ENCODE results near the gene RAP1GAP. TPM values are rescaled to one million over a fixed set of nuclear protein-coding genes. Genes with fewer than 3 reads are reported as not detected.

Gene RAP1GAP
- total RNA-seq, 2 donors from 2014 or later, result 0.07 to 0.42 TPM

- Mint-ChIP-seq H3K27ac (no peak overlapping the region), H3K4me1 (peaks cover 3% of the 10 kb centered on the region), H3K36me3 (ENCODE audit: low read depth) (no peaks in the 10 kb centered on the region), H3K4me3 (no peak overlapping the region), H3K27me3 (peaks cover 52% of the 10 kb centered on the region)
- ATAC-seq (no peak), DNase-seq (no peak)
- H3K9me3 ChIP-seq (ENCODE audit: control insufficient read depth, low read length, poor library complexity, severe bottlenecking), result no peaks in the 10 kb centered on the region
Observed at GRCh38 chr1:21663248-21663950, 5.8 kb downstream of the RAP1GAP start.

- Mint-ChIP-seq H3K4me1 (peaks cover 3% of the 10 kb centered on the region), H3K27me3 (peaks cover 49% of the 10 kb centered on the region), H3K36me3 (ENCODE audit: low read depth) (no peaks in the 10 kb centered on the region), H3K4me3 (no peak overlapping the region), H3K27ac (no peak overlapping the region)
- ATAC-seq (no peak), DNase-seq (no peak)
- H3K9me3 ChIP-seq (ENCODE audit: control insufficient read depth, low read length, poor library complexity, severe bottlenecking), result no peaks in the 10 kb centered on the region
Observed at GRCh38 chr1:21662426-21663247, 6.5 kb downstream of the RAP1GAP start.

- Mint-ChIP-seq H3K4me1 (peaks cover 3% of the 10 kb centered on the region), H3K27ac (no peak overlapping the region), H3K4me3 (no peak overlapping the region), H3K27me3 (peaks cover 44% of the 10 kb centered on the region), H3K36me3 (ENCODE audit: low read depth) (no peaks in the 10 kb centered on the region)
- ATAC-seq (no peak), DNase-seq (no peak)
- H3K9me3 ChIP-seq (ENCODE audit: control insufficient read depth, low read length, poor library complexity, severe bottlenecking), result no peaks in the 10 kb centered on the region
Observed at GRCh38 chr1:21661886-21662285, 7.3 kb downstream of the RAP1GAP start.

- Mint-ChIP-seq H3K4me3 (peak overlapping the region; percentile 53), H3K36me3 (ENCODE audit: low read depth) (no peaks in the 10 kb centered on the region), H3K27me3 (peaks cover 31% of the 10 kb centered on the region), H3K27ac (no peak overlapping the region), H3K4me1 (peaks cover 3% of the 10 kb centered on the region)
- DNase-seq (no peak), ATAC-seq (no peak)
- no peaks in the 10 kb centered on the region for H3K9me3 ChIP-seq (ENCODE audit: control insufficient read depth, low read length, poor library complexity, severe bottlenecking)
Observed at GRCh38 chr1:21659924-21660326, 9.2 kb downstream of the RAP1GAP start.

- Mint-ChIP-seq H3K27ac (peak overlapping the region; percentile 67), H3K36me3 (ENCODE audit: low read depth) (no peaks in the 10 kb centered on the region), H3K27me3 (peaks cover 26% of the 10 kb centered on the region), H3K4me1 (peaks cover 3% of the 10 kb centered on the region), H3K4me3 (peak overlapping the region; percentile 53)
- peak; percentile 98 for ATAC-seq
- peak; percentile 75 to 87 (median 79) for DNase-seq
- H3K9me3 ChIP-seq (ENCODE audit: control insufficient read depth, low read length, poor library complexity, severe bottlenecking), result no peaks in the 10 kb centered on the region
Observed at GRCh38 chr1:21659099-21659923, 9.8 kb downstream of the RAP1GAP start.

GRCh38 chr1:21657456-21658190 is 11.5 kb downstream of the RAP1GAP start:
- H3K9me3 ChIP-seq (ENCODE audit: control insufficient read depth, low read length, poor library complexity, severe bottlenecking), result no peaks in the 10 kb centered on the region
- peak overlapping the region; percentile 19 for H3K4me3 Mint-ChIP-seq
- no peaks in the 10 kb centered on the region for H3K36me3 Mint-ChIP-seq (ENCODE audit: low read depth)
- H3K4me1 Mint-ChIP-seq, result peaks cover 7% of the 10 kb centered on the region
- DNase-seq, result no peak
- peaks cover 10% of the 10 kb centered on the region for H3K27me3 Mint-ChIP-seq
- no peak overlapping the region for H3K27ac Mint-ChIP-seq
- no peak for ATAC-seq

- no peak overlapping the region for H3K4me3 Mint-ChIP-seq
- H3K4me1 Mint-ChIP-seq, result peaks cover 21% of the 10 kb centered on the region
- DNase-seq, result no peak
- H3K36me3 Mint-ChIP-seq (ENCODE audit: low read depth), result no peaks in the 10 kb centered on the region
- no peak overlapping the region for H3K27ac Mint-ChIP-seq
- no peak for ATAC-seq
- H3K27me3 Mint-ChIP-seq, result no peaks in the 10 kb centered on the region
- H3K9me3 ChIP-seq (ENCODE audit: control insufficient read depth, low read length, poor library complexity, severe bottlenecking), result no peaks in the 10 kb centered on the region
Observed at GRCh38 chr1:21655748-21656147, 13.4 kb downstream of the RAP1GAP start.

- ATAC-seq, result no peak
- Mint-ChIP-seq H3K4me1 (peaks cover 21% of the 10 kb centered on the region), H3K27ac (no peak overlapping the region), H3K27me3 (no peaks in the 10 kb centered on the region), H3K36me3 (ENCODE audit: low read depth) (no peaks in the 10 kb centered on the region), H3K4me3 (no peak overlapping the region)
- DNase-seq, result no peak
- no peaks in the 10 kb centered on the region for H3K9me3 ChIP-seq (ENCODE audit: control insufficient read depth, low read length, poor library complexity, severe bottlenecking)
Observed at GRCh38 chr1:21655259-21655658, 13.9 kb downstream of the RAP1GAP start.

- DNase-seq, result no peak
- Mint-ChIP-seq H3K4me1 (peaks cover 18% of the 10 kb centered on the region), H3K27ac (no peak overlapping the region), H3K36me3 (ENCODE audit: low read depth) (no peaks in the 10 kb centered on the region), H3K27me3 (no peaks in the 10 kb centered on the region), H3K4me3 (no peak overlapping the region)
- no peaks in the 10 kb centered on the region for H3K9me3 ChIP-seq (ENCODE audit: control insufficient read depth, low read length, poor library complexity, severe bottlenecking)
- no peak for ATAC-seq
Observed at GRCh38 chr1:21654209-21654608, 14.9 kb downstream of the RAP1GAP start.

- no peak overlapping the region for H3K4me3 Mint-ChIP-seq
- ATAC-seq (no peak), DNase-seq (no peak)
- no peak overlapping the region for H3K27ac Mint-ChIP-seq
- H3K36me3 Mint-ChIP-seq (ENCODE audit: low read depth), result no peaks in the 10 kb centered on the region
- no peaks in the 10 kb centered on the region for H3K9me3 ChIP-seq (ENCODE audit: control insufficient read depth, low read length, poor library complexity, severe bottlenecking)
- peaks cover 18% of the 10 kb centered on the region for H3K4me1 Mint-ChIP-seq
- no peaks in the 10 kb centered on the region for H3K27me3 Mint-ChIP-seq
Observed at GRCh38 chr1:21653744-21654100, 15.4 kb downstream of the RAP1GAP start.

- no peak for DNase-seq
- Mint-ChIP-seq H3K27ac (peak overlapping the region; percentile 47), H3K4me3 (no peak overlapping the region), H3K4me1 (peaks cover 21% of the 10 kb centered on the region), H3K36me3 (ENCODE audit: low read depth) (no peaks in the 10 kb centered on the region), H3K27me3 (no peaks in the 10 kb centered on the region)
- no peaks in the 10 kb centered on the region for H3K9me3 ChIP-seq (ENCODE audit: control insufficient read depth, low read length, poor library complexity, severe bottlenecking)
- no peak for ATAC-seq
Observed at GRCh38 chr1:21652937-21653743, 16.0 kb downstream of the RAP1GAP start.

Data from T-helper 17 cell (primary cell).